Parietal lobe (tissue), 2 donors: ENCODE data around the gene SBDS. TPM values are rescaled to one million over a fixed set of nuclear protein-coding genes. Genes with fewer than 3 reads are reported as not detected.

ENCODE experiments used
- small RNA-seq: library from RNA; depleted of rRNA; stranded (forward); fragments of <200 nt; gene quantifications from one replicate; pipeline ENCODE3, GENCODE V24; 2014; ENCODE audit warnings: low replicate concordance
- total RNA-seq: library from RNA; depleted of rRNA; stranded (reverse); fragments of >200 nt; gene quantifications from one replicate; pipeline ENCODE4 v1.2.3, GENCODE V29; 2014

Gene SBDS
- 42.3 TPM for total RNA-seq

DNA sequence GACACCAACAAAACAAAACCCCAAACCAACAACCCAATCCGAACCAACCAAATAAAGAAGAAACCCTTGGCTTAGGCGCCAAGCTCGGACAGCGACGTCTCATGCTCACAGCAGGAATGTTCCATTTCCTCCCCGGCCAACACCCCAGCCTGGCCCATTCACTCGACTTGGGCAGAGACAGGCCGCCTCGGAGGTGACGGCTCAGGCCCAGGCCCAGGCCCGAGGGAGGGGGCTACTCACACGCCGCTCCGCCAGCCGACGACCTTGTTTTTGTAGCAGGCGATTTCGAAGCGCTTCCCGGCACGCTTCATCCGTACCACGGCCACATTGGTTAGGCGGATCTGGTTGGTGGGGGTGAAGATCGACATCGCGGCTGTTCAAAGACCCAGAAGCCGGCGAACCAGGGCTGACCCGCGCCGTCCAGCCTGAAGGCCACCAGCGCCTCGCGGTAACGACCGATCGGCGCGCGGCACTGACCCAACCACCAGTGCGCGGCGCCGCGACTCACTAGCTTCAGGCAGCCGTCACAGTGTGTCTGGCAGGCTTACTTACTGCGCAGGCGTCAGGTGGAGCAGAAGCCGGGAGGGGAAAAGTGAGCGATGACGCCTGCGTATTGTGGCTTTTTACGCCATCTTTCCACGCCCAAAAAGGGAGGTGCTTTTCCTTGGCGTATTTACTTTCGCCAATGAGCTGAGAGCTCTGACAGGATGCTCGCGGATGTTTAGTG is at the start of gene SBDS:
SBDS (minus strand) TSS at position 537 of the 727 bp plus-strand sequence; CDS start at position 368, 169 bp downstream.

GRCh38 chr7:66996444-66997191 is 1.2 kb upstream of the SBDS start, which contains the start of gene TYW1:
Gene TYW1, plus strand, starts transcription at chr7:66996833. Its CDS starts 146 bp downstream, at chr7:66996979.

Small RNA genes lying within 50 kb of the gene (small RNA-seq; reads per million reads assigned to genes)
- not detected for gene RN7SL43P

Other genes with a start within 250 kb of the SBDS start
- gene TMEM248, start 74.4 kb downstream of the SBDS start, total RNA-seq: 50.7 TPM
- 15.3 TPM for gene TYW1, start 1.2 kb upstream of the SBDS start, total RNA-seq